MM.1S (cell line): ENCODE data around the gene WDR70.
"Not testable (repeated sequence)": the region's sequence is repeated elsewhere in the genome, so short reads cannot be mapped to it uniquely, and the experiment has no call there.

ENCODE experiments used
- DNase-seq: peaks from one replicate; pipeline ENCODE4 v3.0.0-alpha.2; 2015
- H2AFZ ChIP-seq: fragments of 300-600 bp; sonication (generic); 2 replicates; pipeline ENCODE4 v1.6.0; 2016; ENCODE audit warnings: antibody characterized with exemption, low read length
- H3F3A ChIP-seq: fragments of 300-600 bp; sonication (generic); 2 replicates; pipeline ENCODE4 v1.6.1; 2016; ENCODE audit warnings: mild to moderate bottlenecking, antibody characterized with exemption, low read length, moderate library complexity, mixed read lengths; ENCODE audit not compliant: insufficient read depth
- H3K27ac ChIP-seq: fragments of 300-600 bp; sonication (generic); 2 replicates; pipeline ENCODE4 v1.5.1; 2016; ENCODE audit warnings: mild to moderate bottlenecking, low read length
- H3K27me3 ChIP-seq: fragments of 300-600 bp; sonication (generic); replicated peaks from 2 replicates; pipeline ENCODE4 v1.6.0; 2016; ENCODE audit warnings: low read length; ENCODE audit not compliant: insufficient read depth
- H3K36me3 ChIP-seq: fragments of 300-600 bp; sonication (generic); replicated peaks from 2 replicates; pipeline ENCODE4 v1.6.1; 2016; ENCODE audit warnings: mild to moderate bottlenecking, low read length, mixed read lengths; ENCODE audit not compliant: insufficient read depth
- H3K4me1 ChIP-seq: fragments of 300-600 bp; sonication (generic); 2 replicates; pipeline ENCODE4 v1.6.1; 2016; ENCODE audit warnings: low read length, mixed read lengths
- H3K4me2 ChIP-seq: fragments of 300-600 bp; sonication (generic); 2 replicates; pipeline ENCODE4 v1.6.0; 2016; ENCODE audit warnings: low read depth, low read length
- H3K4me3 ChIP-seq: fragments of 300-600 bp; sonication (generic); 2 replicates; pipeline ENCODE4 v1.5.1; 2016; ENCODE audit warnings: low read length, mixed read lengths
- H3K79me2 ChIP-seq: fragments of 300-600 bp; sonication (generic); 2 replicates; pipeline ENCODE4 v1.6.1; 2016; ENCODE audit warnings: mixed run types, low read length, mixed read lengths
- H3K9ac ChIP-seq: fragments of 300-600 bp; sonication (generic); 2 replicates; pipeline ENCODE4 v1.6.1; 2016; ENCODE audit warnings: low read length, mixed read lengths
- H3K9me2 ChIP-seq: fragments of 300-600 bp; sonication (generic); replicated peaks from 2 replicates; pipeline ENCODE4 v1.6.1; 2016; ENCODE audit warnings: mild to moderate bottlenecking, low read length, mixed read lengths; ENCODE audit not compliant: insufficient read depth
- H3K9me3 ChIP-seq: fragments of 300-600 bp; sonication (generic); replicated peaks from 2 replicates; pipeline ENCODE4 v1.6.1; 2016; ENCODE audit warnings: mild to moderate bottlenecking, low read length, mixed read lengths; ENCODE audit not compliant: insufficient read depth
- H4K20me1 ChIP-seq: fragments of 300-600 bp; sonication (generic); 2 replicates; pipeline ENCODE4 v1.6.1; 2016; ENCODE audit warnings: mild to moderate bottlenecking, low read length, moderate library complexity, mixed read lengths; ENCODE audit not compliant: insufficient read depth
- EZH2 ChIP-seq: fragments of 300-600 bp; sonication (generic); optimal IDR thresholded peaks from 2 replicates; pipeline ENCODE3; 2017; ENCODE audit warnings: low read depth, mild to moderate bottlenecking, antibody characterized with exemption, low read length, mixed read lengths
- EZH2phosphoT487 ChIP-seq: fragments of 300-600 bp; sonication (generic); IDR thresholded peaks from 2 replicates; pipeline ENCODE4 v1.6.1; 2018; ENCODE audit warnings: antibody characterized with exemption, low read length
- TF ChIP-seq, protein P1 (sequence below): fragments of 300-600 bp; sonication (generic); IDR thresholded peaks from 2 replicates; pipeline ENCODE4 v1.5.1; 2016; ENCODE audit warnings: antibody characterized with exemption, low read length, mixed read lengths

Gene WDR70

DNA sequence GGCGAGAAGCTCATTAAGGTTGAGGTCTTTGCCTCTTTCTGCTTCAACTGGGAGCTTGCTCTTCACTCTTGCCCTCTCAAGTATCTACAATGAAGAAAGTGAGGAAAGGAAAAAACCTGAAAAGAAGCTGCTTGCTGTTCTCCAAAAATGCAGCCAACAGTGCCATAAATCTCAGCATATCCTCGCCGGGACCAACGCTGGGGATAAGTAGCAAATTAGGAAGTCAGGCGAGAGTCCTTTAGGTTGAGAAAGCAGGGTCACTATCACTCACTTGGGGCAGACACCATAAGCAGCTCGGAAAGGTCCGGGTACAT, 8.6 kb upstream of the WDR70 start:
- Histone ChIP-seq H2AFZ (peak overlapping the region; percentile 85), H3K4me3 (peak overlapping the region; percentile 98), H3K27ac (peak overlapping the region; percentile 66), H3K4me2 (peak overlapping the region; percentile 50), H3K36me3 (no peaks in the 10 kb centered on the region), H3K9me2 (no peaks in the 10 kb centered on the region), H3K9ac (peak overlapping the region; percentile 95), H3F3A (peaks cover 16% of the 10 kb centered on the region), H3K27me3 (no peaks in the 10 kb centered on the region), H4K20me1 (no peaks in the 10 kb centered on the region), H3K4me1 (peaks cover 14% of the 10 kb centered on the region), H3K79me2 (peaks cover 52% of the 10 kb centered on the region), H3K9me3 (no peaks in the 10 kb centered on the region)
- TF ChIP-seq, protein P1, sequence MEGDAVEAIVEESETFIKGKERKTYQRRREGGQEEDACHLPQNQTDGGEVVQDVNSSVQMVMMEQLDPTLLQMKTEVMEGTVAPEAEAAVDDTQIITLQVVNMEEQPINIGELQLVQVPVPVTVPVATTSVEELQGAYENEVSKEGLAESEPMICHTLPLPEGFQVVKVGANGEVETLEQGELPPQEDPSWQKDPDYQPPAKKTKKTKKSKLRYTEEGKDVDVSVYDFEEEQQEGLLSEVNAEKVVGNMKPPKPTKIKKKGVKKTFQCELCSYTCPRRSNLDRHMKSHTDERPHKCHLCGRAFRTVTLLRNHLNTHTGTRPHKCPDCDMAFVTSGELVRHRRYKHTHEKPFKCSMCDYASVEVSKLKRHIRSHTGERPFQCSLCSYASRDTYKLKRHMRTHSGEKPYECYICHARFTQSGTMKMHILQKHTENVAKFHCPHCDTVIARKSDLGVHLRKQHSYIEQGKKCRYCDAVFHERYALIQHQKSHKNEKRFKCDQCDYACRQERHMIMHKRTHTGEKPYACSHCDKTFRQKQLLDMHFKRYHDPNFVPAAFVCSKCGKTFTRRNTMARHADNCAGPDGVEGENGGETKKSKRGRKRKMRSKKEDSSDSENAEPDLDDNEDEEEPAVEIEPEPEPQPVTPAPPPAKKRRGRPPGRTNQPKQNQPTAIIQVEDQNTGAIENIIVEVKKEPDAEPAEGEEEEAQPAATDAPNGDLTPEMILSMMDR, result no peak
- TF ChIP-seq EZH2phosphoT487 (no peak), EZH2 (no peak)
- DNase-seq, result no peak

DNA sequence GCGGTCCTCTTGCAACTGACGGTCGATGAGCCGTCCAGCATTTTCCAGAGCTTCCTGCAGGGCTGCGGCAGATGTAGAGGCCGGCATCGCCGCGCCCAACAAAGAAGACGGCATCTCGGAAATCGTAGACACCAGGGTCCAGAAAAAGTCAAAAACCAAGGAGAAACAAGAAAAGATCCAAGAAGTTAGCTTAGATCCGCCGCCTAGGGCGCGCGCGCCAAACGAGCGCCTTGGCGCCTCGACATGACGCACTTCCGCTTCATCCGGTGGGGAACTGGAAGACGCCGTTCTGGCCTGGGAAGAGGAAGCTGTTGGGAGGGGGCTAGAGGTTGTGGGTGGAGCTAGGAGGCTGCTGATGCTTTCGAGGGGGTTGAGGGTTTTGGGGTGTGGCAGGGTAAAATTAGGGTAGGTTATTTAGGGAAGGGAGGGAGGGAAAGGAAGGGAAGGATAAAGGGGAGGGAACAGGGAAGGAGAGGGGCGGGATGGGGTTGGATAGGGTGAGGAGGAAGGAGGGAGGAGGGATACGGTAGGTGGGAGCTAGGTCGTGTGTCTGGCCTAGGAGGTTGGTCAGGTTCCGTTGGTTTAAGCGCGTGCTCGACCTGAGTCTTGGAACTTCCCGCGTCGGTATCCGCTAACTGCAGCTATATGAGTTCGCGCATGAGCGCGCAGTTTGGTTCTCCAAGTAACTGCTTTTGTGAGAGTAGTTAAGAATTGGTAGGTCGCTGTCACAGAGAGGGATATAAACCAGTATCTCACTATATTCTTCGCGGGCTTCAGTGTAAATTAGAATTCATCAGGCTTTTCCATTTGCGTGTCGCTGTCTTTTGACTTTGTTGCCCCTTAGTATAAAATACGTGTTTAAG, 8.0 kb upstream of the WDR70 start, which contains the start of gene NUP155:
TSS of gene NUP155 (minus strand) at position 243 of the 863 bp plus-strand sequence. CDS start at position 114, 129 bp downstream.
- Histone ChIP-seq H3K4me2 (peak within 1 kb of the TSS; percentile 67), H3K27ac (peak within 1 kb of the TSS; percentile 66), H3K9me3 (no peaks in the 10 kb centered on the region), H3K27me3 (no peaks in the 10 kb centered on the region), H3F3A (peaks cover 16% of the 10 kb centered on the region), H3K36me3 (no peaks in the 10 kb centered on the region), H4K20me1 (no peaks in the 10 kb centered on the region), H2AFZ (peak within 1 kb of the TSS; percentile 85), H3K4me3 (peak within 1 kb of the TSS; percentile 98), H3K79me2 (peaks cover 48% of the 10 kb centered on the region), H3K9me2 (no peaks in the 10 kb centered on the region), H3K4me1 (peaks cover 14% of the 10 kb centered on the region), H3K9ac (peak within 1 kb of the TSS; percentile 95)
- TF ChIP-seq EZH2 (no peak), EZH2phosphoT487 (no peak)
- peak; percentile 95 for DNase-seq

DNA sequence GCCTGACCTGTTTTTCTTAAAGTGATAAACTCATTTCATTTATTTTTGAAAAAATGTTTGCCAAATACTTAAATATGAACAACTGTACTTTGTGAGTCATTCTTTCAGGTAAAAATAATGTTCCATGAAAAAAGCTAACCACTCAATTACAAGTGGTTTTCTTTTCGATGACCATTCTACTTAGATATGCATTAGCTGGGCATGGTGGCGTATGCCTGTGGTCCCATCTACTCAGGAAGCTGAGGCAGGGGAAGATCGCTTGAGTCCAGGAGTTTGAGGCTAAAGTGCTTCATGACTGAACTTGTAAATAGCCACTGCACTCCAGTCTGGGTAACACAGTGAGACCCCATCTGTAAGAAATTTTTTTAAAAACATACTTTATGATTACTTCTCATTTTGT, 4.0 kb upstream of the WDR70 start:
- Histone ChIP-seq H3K36me3 (no peaks in the 10 kb centered on the region), H3K27me3 (no peaks in the 10 kb centered on the region), H3K9ac (no peak overlapping the region), H4K20me1 (no peaks in the 10 kb centered on the region), H3K9me3 (no peaks in the 10 kb centered on the region), H3K9me2 (no peaks in the 10 kb centered on the region), H3K27ac (no peak overlapping the region), H3K79me2 (peaks cover 15% of the 10 kb centered on the region), H3K4me2 (no peak overlapping the region), H2AFZ (no peak overlapping the region), H3F3A (peaks cover 16% of the 10 kb centered on the region), H3K4me3 (no peak overlapping the region), H3K4me1 (0 out of 2 replicates have a peak, but pooled peaks cover 5% of the 10 kb centered on the region)
- DNase-seq, result no peak
- TF ChIP-seq, protein P1, result no peak
- TF ChIP-seq EZH2phosphoT487 (no peak), EZH2 (no peak)

DNA sequence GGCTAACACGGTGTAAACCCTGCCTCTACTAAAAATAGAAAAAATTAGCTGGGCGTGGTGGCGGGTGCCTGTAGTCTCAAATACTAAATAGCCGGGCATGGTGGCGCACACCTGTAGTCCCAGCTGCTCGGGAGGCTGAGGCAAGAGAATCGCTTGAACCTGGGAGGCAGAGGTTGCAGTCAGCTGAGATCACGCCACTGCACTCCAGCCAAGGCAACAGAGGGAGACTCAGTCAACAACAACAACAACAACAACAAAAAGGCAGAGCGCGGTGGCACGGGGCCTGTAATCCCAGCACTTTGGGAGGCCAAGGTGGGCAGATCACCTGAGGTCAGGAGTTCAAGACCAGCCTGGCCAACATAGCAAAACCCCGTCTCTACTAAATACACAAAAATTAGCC, 1.1 kb upstream of the WDR70 start:
- not testable (repeated sequence) for H3K4me3 ChIP-seq, H2AFZ ChIP-seq, H3K27ac ChIP-seq, H4K20me1 ChIP-seq, H3K27me3 ChIP-seq, H3K4me1 ChIP-seq, H3K4me2 ChIP-seq, H3K9ac ChIP-seq, H3K79me2 ChIP-seq, H3K9me2 ChIP-seq, DNase-seq, H3K9me3 ChIP-seq, H3K36me3 ChIP-seq, H3F3A ChIP-seq
